ENCODE measurements around the gene EIF4G3.
A peak's percentile ranks its signal among the peaks of the same experiment; 100 is the strongest.

EIF4G3 gene

GRCh38 chr1:20983297-20983889 lies 193.3 kb downstream of the EIF4G3 start:
- DNase-seq = no peak

GRCh38 chr1:20982316-20982715 lies 194.4 kb downstream of the EIF4G3 start:
- DNase-seq = no peak

- DNase-seq = no peak
Observed at GRCh38 chr1:20981915-20982314, 194.8 kb downstream of the EIF4G3 start.

DNA sequence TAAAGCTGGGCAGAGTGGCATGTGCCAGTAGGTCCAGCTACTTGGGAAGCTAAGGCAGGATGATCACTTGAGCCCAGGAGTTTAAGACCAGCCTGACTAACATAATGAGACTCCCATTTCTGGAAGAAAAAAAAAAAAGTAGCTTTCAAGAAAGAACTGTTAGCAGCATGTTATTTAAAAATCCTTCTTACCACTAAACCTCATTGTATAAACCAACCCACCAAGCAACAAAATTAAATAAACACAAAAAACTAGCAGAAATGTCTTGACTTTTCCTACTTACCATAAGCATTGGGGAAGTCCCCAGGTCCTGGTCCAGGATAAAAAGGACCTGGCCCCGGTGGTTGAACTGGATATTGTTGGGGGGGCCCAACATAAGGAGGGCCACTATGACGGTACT lies 196.6 kb downstream of the EIF4G3 start:
- DNase-seq = no peak

DNA sequence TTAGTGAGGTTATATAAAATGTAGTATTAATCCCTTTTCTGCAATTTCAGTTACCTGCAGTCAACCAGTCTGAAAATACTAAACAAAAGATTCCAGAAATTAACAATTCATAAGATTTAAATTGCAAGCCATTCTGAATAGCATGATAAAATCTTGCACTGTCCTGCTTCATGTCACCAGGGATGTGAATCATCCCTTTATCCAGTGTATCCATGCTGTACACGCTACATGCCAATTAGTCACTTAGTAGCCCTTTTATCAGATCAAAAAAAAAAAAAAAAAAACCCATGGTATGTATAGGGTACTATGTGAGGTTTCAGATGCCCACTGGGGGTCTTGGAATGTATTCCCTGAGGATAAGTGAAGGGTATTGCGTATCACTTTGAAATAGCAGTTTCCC lies 198.3 kb downstream of the EIF4G3 start:
- no peak for DNase-seq

DNA sequence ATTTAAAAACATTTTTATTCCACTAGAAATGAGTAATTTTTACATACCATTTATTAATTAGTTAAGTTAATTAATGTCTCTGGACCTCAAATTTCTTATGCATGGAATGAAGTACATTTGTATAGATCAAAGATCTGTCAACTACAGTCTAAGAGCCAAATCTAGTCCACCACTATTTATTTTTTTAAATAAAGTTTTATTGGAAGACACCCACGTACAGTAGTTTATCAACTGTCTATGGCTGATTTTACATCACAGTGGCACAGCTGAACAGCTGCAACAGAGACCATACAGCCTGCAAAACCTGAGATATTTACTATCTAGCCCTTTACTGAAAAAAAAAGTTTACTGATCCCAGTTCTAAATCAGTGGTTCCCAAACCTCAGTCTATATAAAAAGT lies 201.0 kb downstream of the EIF4G3 start:
- DNase-seq = no peak

DNA sequence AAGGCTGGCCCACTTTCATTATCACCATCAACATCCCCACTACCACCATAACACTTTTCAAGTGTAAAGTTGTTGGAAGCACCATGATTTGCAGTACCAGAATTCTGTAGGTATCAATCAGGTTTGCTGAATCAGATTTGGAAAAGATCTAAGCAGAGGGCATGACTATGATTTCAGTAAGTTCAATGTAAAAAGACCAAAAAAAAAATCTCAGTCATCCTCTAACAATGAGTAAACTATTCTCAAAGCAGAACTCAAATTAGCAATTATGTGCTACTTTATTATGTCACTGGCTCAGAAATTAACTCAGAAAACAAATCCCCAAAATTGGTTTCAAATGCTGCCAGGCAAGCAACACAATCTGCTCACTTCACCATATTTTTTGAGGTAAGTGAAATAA lies 201.7 kb downstream of the EIF4G3 start:
- no peak for DNase-seq

DNA sequence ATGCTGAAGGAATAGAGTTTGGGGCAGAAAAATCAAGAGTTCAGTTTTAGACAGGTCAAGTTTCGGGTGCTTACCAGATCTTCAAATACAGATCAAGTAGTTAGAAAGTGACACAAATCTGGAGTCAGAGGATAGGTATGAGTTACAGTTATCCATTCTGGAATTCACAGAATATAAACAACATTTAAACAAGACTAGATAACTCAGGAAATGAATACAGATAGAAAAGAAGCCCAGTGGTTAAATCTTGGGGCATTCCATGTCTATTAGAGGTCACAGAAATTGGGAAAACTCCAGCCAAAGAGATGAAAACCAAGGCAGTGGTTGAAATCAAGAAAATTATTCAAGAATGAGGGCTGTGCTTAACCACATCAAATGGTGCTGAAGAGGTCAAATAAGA lies 202.6 kb downstream of the EIF4G3 start:
- DNase-seq = no peak

DNA sequence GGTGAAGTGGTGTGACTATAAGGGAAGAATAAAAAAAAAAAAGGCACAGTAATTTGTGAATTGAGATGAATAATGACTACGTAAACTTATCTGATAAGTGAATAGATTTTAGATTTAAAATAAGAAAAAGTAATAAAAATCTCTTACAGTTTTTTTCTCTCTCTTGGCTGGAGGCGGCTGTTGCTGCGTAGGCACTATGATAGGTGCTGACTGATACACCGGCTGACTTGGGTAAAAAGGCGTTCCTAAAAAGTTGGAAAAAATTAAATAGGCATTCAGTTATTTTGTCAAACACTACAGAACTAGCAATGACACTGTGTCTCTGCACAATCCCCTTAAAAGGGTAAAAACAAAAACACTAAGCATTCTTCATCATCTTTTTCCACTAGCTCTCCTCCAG lies 203.8 kb downstream of the EIF4G3 start:
- DNase-seq = no peak

DNA sequence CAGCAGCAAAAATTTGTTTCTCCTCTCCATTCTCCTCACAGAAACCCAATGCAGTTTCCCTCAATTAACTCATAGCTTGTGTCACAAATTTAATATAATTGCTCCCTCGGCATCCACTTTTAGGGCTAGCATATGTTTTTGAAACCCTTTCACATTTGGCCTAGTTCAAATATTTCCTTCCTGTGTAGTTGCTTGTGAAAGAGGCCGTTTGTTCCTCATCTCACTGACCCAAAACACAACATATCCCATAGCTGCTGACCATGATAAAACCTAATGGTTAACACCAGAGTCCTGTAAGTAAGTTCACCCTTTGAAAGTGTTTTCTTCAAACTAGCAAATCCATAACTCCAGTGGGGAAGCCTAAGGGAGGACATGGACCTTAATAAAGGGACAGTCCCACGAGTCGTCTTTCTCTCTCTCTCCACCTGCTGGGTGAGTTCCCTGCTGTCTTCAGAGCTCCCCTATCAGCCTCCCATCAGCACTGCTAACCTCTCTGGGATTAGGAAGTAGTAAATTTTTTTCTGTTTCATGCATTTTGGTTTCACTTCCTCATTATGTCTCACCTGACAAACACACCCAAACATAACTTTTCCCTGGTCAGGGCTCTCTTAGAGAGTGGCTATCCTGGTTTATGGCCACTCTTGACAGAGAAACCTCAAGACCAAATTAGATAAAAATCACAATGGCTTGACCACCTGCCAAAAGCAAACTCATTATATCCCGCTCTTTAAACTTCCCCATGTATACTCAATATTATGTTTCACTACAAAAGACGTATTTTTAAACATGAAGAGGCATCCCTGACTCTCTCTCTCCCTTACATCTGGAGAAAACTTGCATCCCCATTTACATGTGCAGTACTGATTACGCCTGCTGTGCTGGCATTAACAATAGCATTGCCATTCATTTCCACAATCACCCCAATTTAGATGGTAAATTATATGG lies 211.9 kb downstream of the EIF4G3 start:
- DNase-seq = peak; percentile 56

- DNase-seq = no peak
Observed at GRCh38 chr1:20962576-20963258, 214.0 kb downstream of the EIF4G3 start.

GRCh38 chr1:20958430-20958829 lies 218.3 kb downstream of the EIF4G3 start:
- DNase-seq = peak; percentile 27

- no peak for DNase-seq
Observed at GRCh38 chr1:20956272-20956671, 220.4 kb downstream of the EIF4G3 start.

DNA sequence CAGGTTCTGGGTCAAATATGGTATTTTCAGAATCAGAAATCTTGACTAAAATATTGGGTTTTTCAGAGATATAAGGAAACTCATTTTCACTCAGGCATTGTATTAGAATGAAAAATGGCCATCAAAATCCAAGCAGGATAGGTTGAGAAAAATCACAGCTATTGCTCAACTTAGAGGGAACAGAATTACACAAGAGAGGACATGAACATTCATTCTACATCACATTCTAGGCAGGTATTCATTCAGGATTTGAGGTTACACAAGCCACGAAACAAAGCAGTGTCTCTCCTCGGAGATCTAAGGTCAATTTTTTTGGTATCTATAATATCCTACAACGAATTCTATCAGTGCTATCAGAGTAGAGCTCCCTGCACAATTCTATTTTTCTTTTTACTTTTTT lies 226.0 kb downstream of the EIF4G3 start:
- no peak for DNase-seq

DNA sequence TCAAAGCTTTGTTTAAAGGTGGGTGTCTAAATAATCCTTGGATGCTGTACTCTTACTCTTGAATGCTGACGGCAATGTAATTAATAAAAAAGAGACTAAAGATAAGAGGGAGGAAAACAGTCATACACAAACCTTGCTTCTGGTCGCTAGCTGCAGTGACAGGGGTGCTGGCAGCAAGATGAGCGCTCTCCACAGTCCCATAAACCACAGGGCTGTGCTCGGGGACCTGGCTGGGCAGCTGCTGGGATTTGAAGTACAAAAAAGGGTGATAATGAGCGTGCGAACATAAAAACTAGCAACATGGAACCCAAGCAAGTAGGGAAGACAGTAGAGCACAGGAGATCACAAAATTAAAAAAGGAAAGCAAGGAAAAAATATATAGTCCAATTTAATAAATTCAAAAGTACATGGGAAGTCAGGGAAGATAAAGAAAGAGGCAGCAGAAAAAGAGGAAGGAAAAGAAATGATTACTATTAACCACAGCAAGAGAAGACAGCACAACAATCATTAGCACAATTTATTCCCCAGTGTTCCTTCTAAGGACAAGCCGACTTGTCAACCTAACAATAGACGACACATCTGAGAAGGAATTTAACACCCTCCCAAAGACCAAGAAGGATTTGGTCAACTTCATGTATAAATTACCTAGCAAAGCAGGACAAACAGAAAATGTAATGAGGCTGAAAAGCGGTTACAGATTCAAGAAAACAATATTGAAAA lies 226.7 kb downstream of the EIF4G3 start:
- peak; percentile 37 for DNase-seq

DNA sequence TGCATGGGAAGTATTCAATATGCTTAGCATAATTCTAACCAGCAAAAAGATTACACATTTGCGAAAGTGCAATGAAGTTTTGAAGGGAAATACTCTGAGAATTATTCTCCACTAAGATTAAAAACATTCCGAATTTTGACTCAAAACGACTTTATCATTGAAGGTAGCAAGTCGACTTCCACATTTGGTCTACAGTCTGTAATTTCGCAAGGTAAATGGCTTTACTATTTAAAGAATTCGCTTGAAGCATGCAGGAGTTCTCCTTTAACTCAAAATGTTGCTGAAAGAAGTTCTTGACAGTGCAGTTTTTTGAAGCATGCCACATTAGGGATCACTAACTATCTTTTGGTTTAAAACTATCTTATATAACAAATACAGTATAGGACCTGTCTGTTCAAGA lies 228.6 kb downstream of the EIF4G3 start:
- DNase-seq = peak; percentile 48

DNA sequence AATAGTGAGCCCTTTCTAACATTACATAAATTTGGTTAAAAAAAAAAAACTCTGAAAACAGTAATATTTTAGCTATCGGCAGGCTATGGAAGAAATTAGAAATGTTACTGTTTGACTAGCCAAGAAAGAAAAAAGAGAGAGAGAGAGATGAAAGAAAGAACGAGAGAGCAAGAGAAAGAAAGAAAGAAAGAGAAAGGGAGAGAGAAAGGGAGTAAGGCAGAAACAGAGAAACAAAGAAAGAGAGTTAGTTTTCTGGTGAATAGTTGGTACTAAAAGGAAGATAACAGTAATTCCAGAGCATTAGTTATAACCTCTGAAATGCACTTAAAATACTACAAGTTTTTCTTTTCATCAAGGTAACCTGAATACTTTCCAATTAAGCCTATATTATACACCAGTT lies 229.3 kb downstream of the EIF4G3 start:
- no peak for DNase-seq

- DNase-seq = no peak
Observed at GRCh38 chr1:20936621-20937020, 240.1 kb downstream of the EIF4G3 start.

DNA sequence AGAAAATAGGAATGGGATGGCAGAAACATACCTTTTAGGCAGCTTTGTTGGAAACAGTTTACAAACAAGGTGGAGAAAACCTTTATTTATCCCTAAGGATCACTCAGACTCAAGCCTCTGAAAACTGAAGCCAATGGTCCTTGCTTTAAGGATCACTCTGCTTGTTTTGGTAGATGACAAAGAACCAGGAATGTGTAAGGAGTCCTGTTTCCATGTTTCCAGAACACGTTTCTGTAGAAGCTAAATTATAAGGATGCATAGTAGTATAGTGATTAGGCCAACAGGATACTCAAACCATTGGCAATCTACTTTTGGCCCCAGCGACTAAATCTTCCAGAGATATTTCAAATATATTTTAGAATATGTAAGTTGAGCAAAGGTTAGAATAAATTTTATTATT lies 240.5 kb downstream of the EIF4G3 start:
- DNase-seq = no peak

GRCh38 chr1:20935717-20936116 lies 241.0 kb downstream of the EIF4G3 start:
- no peak for DNase-seq

DNA sequence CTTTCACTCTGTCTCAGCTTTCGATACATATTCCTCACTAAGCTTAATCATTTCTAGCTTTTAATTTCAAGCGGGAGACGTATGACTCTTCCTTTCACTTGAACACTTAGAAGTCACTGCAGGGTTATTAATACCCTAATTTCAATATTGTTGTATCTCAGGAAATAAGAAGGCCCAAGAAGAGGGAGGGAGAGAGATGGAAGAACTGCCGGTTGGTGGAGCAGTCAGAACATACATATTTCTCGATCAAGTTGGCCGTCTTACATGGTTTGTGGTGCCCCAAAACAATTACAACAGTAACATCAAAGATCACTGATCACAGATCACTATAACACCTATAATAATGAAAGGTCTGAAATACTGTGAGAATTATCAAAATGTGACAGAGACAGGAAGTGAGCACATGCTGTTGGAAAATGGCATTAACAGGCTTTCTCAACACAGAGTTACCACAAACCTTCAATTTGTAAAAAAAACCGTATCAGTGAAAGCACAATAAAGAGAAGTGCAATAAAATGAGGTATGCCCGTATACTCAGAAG lies 244.2 kb downstream of the EIF4G3 start:
- DNase-seq = peak; percentile 73

DNA sequence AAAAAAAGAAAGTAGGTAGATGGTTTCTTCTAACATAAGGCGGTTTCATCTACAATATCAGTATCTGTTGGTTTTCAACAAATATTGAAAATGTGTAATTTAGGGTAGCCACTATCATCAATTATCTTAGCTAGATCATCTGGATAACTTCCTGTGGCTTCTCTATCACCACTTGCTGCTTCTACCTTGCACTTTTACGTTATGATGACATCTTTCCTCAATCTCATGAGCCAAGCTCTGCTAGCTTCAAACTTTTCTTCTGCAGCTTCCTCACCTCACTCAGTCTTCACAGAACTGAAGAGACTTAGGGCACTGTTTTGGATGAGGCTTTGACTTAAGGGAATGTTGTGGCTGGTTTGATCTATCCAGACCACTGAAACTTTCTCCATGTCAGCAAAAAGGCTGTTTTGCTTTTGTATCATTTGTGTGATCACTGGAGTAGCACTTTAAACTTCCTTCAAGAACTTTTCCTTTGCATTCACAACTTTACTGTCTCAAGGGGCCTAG lies 244.7 kb downstream of the EIF4G3 start:
- DNase-seq = no peak

DNA sequence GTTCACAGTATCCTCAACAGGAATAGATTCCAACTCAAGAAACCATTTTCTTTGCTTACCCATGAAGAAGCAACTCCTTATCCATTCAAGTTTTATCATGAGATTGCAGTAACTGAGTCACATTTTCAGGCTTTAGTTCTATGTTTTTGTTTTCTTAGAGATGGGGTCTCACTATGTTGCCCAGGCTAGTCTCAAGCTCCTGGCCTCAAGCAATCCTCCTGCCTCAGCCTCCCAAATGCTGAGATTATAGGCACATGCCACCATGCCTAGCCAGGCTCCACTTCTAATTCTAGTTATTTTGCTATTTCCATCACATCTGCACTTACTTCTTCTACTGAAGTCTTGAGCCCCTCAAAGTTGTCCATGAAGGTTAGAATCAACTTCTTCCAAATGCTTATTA lies 246.3 kb downstream of the EIF4G3 start:
- no peak for DNase-seq

Measured in MV-4-11 (cell line).